Keratinocyte (primary cell): ENCODE results near the gene MRGPRD. TPM values are rescaled to one million over a fixed set of nuclear protein-coding genes. Genes with fewer than 3 reads are reported as not detected.

Experiments
- DNase-seq: peaks from one replicate; pipeline ENCODE4 v3.0.0-alpha.2; 2011; ENCODE audit warnings: low read depth, missing footprints, low spot score
- FAIRE-seq: peaks from 2 replicates; lab custom pipeline; 2011; peaks lifted over from hg19 to GRCh38; lab: Jason Lieb, UNC
- H2AFZ ChIP-seq: 2 replicates; pipeline ENCODE4 v1.6.0; 2012; ENCODE audit warnings: low read length, control low read depth, inconsistent platforms; ENCODE audit not compliant: control insufficient read depth
- H3K27ac ChIP-seq: 2 replicates; pipeline ENCODE4 v1.5.1; 2011; ENCODE audit warnings: low read length; ENCODE audit not compliant: control insufficient read depth, insufficient read depth
- H3K27me3 ChIP-seq: 3 replicates; pipeline ENCODE4 v1.6.0; 2011; ENCODE audit warnings: low read length; ENCODE audit not compliant: control insufficient read depth, insufficient read depth; ENCODE audit errors: extremely low read depth
- H3K36me3 ChIP-seq, 2 experiments: 2 replicates in 1 of 2; 3 replicates in 1 of 2; pipeline ENCODE4 v1.5.1; 2011; ENCODE audit warnings: low read length in 2 of 2, mild to moderate bottlenecking in 1 of 2; ENCODE audit not compliant: control insufficient read depth in 2 of 2, insufficient read depth in 2 of 2; ENCODE audit errors: extremely low read depth in 1 of 2
- H3K4me1 ChIP-seq: 3 replicates; pipeline ENCODE4 v1.5.1; 2011; ENCODE audit warnings: low read length; ENCODE audit not compliant: control insufficient read depth, insufficient read depth; ENCODE audit errors: extremely low read depth
- H3K4me2 ChIP-seq: 3 replicates; pipeline ENCODE4 v1.6.0; 2011; ENCODE audit warnings: low read depth, low read length; ENCODE audit not compliant: control insufficient read depth, insufficient read depth; ENCODE audit errors: extremely low read depth
- H3K4me3 ChIP-seq, 3 experiments: fragments of 200-600 bp in 1 of 3; sonication (generic) in 1 of 3; 2 replicates in 2 of 3; 3 replicates in 1 of 3; pipeline ENCODE4 v1.5.1; 2011 to 2016; ENCODE audit warnings: low read length in 3 of 3, mild to moderate bottlenecking in 3 of 3, control low read depth in 2 of 3, inconsistent platforms in 1 of 3, low read depth in 1 of 3, mixed read lengths in 1 of 3, mixed run types in 1 of 3, moderate library complexity in 1 of 3; ENCODE audit not compliant: control insufficient read depth in 2 of 3, insufficient read depth in 2 of 3; ENCODE audit errors: extremely low read depth in 1 of 3
- H3K79me2 ChIP-seq: 2 replicates; pipeline ENCODE4 v1.6.0; 2012; ENCODE audit warnings: low read length; ENCODE audit not compliant: control insufficient read depth, insufficient read depth
- H3K9ac ChIP-seq: 3 replicates; pipeline ENCODE4 v1.6.0; 2011; ENCODE audit warnings: low read length; ENCODE audit not compliant: control insufficient read depth, insufficient read depth; ENCODE audit errors: extremely low read depth
- H3K9me1 ChIP-seq: 3 replicates; pipeline ENCODE4 v1.6.0; 2011; ENCODE audit warnings: low read length; ENCODE audit not compliant: control insufficient read depth, insufficient read depth; ENCODE audit errors: extremely low read depth
- H3K9me3 ChIP-seq: 2 replicates; pipeline ENCODE4 v1.5.1; 2012; ENCODE audit warnings: low read depth, low read length; ENCODE audit not compliant: control insufficient read depth
- H4K20me1 ChIP-seq: 3 replicates; pipeline ENCODE4 v1.6.0; 2011; ENCODE audit warnings: low read length; ENCODE audit not compliant: control insufficient read depth, insufficient read depth; ENCODE audit errors: extremely low read depth
- CTCF ChIP-seq, 3 experiments: IDR thresholded peaks in 1 of 3; conservative IDR thresholded peaks in 1 of 3; optimal IDR thresholded peaks in 1 of 3; 2 replicates in 2 of 3; 3 replicates in 1 of 3; pipeline versions ENCODE3 to v1.5.1; 2011; ENCODE audit warnings: low read length in 3 of 3, mild to moderate bottlenecking in 3 of 3, moderate library complexity in 2 of 3, control low read depth in 1 of 3, inconsistent platforms in 1 of 3; ENCODE audit not compliant: insufficient read depth in 2 of 3; ENCODE audit errors: extremely low read depth in 1 of 3
- EZH2 ChIP-seq: IDR thresholded peaks from one replicate; pipeline ENCODE4 v1.6.1; 2012; ENCODE audit warnings: inconsistent platforms, mild to moderate bottlenecking, low read length, moderate library complexity
- dilution Hi-C: fragments of 300-500 bp; cut with MboI; formaldehyde crosslinking; loops from one replicate; pipeline ENCODE4 v1.7.0; 2020; ENCODE audit warnings: low sequenced_read_pairs; ENCODE audit not compliant: extremely low pct_ligation_motif_present
- polyA plus RNA-seq, 5 experiments: library from polyadenylated mRNA; depleted of rRNA in 3 of 5; stranded (reverse) in 3 of 5; stranded (forward) in 1 of 5; unstranded in 1 of 5; fragments of >200 nt; gene quantifications; 1 replicate in 1 of 5; 2 replicates in 3 of 5; 3 replicates in 1 of 5; pipeline versions ENCODE4 v1.2.1 to v1.2.3, GENCODE V29; 2011 to 2012; ENCODE audit warnings: missing spikeins in 2 of 5, low read depth in 1 of 5, low replicate concordance in 1 of 5

The MRGPRD gene
- polyA plus RNA-seq, 1 donor (not counting 4 experiments of a cell fraction or from before 2014, with no cell fraction given) = not detected

- dilution Hi-C loops = no loop called here
- H3K9ac ChIP-seq = no peak overlapping the region
Measured at GRCh38 chr11:68948935-68949334, 31.9 kb downstream of the MRGPRD start.

GRCh38 chr11:68948496-68948895 is 32.3 kb downstream of the MRGPRD start:
- no peak overlapping the region for H2AFZ ChIP-seq
- no peak overlapping the region for H3K9ac ChIP-seq
- H3K27ac ChIP-seq = no peak overlapping the region
- FAIRE-seq (no peak), DNase-seq (no peak)
- no peak overlapping the region for H3K4me2 ChIP-seq
- dilution Hi-C loops = no loop called here
- H3K36me3 ChIP-seq = no peaks in the 10 kb centered on the region
- no peaks in the 10 kb centered on the region for H3K9me1 ChIP-seq
- peaks cover 2% of the 10 kb centered on the region for H3K4me1 ChIP-seq
- no peaks in the 10 kb centered on the region for H3K79me2 ChIP-seq
- H4K20me1 ChIP-seq = no peaks in the 10 kb centered on the region
- peaks cover 12% of the 10 kb centered on the region for H3K27me3 ChIP-seq
- H3K9me3 ChIP-seq = no peaks in the 10 kb centered on the region
- TF ChIP-seq CTCF (optimal IDR thresholded peaks at IDR 0.05 in 1 of 3, IDR thresholded peaks at IDR 0.05 in 1 of 3, conservative IDR thresholded peaks at IDR 0.05 in 1 of 3; ENCODE audit: extremely low read depth in 1 of 3, insufficient read depth in 2 of 3, low read length in 3 of 3) (no peak), EZH2 (no peak)
- H3K4me3 ChIP-seq = no peak overlapping the region

More at GRCh38 chr11:68948935-68949334, 31.9 kb downstream of the MRGPRD start:
- no peaks in the 10 kb centered on the region for H3K9me1 ChIP-seq
- no peak overlapping the region for H3K4me3 ChIP-seq
- FAIRE-seq (no peak), DNase-seq (no peak)
- no peaks in the 10 kb centered on the region for H4K20me1 ChIP-seq
- no peak overlapping the region for H2AFZ ChIP-seq
- TF ChIP-seq EZH2 (no peak), CTCF (optimal IDR thresholded peaks at IDR 0.05 in 1 of 3, IDR thresholded peaks at IDR 0.05 in 1 of 3, conservative IDR thresholded peaks at IDR 0.05 in 1 of 3; ENCODE audit: extremely low read depth in 1 of 3, insufficient read depth in 2 of 3, low read length in 3 of 3) (no peak)
- H3K79me2 ChIP-seq = no peaks in the 10 kb centered on the region
- H3K4me2 ChIP-seq = no peak overlapping the region
- H3K4me1 ChIP-seq = peaks cover 2% of the 10 kb centered on the region
- no peaks in the 10 kb centered on the region for H3K9me3 ChIP-seq
- H3K27ac ChIP-seq = no peak overlapping the region
- peaks cover 12% of the 10 kb centered on the region for H3K27me3 ChIP-seq
- no peaks in the 10 kb centered on the region for H3K36me3 ChIP-seq
